Stimulated activated CD8-positive, alpha-beta memory T cell treated with anti-CD3 and anti-CD28 coated beads, Interleukin-15, amount 100 ng/mL, for 48 hours (primary cell): ENCODE results near the gene THUMPD1.
"Not testable (repeated sequence)": the region's sequence is repeated elsewhere in the genome, so short reads cannot be mapped to it uniquely, and the experiment has no call there.

ENCODE experiments used
- DNase-seq, 2 donors: peaks; one replicate each; pipeline ENCODE4 v3.0.0-alpha.2; 2020; ENCODE audit warnings: low read depth in 2 of 2

The THUMPD1 gene, protein sequence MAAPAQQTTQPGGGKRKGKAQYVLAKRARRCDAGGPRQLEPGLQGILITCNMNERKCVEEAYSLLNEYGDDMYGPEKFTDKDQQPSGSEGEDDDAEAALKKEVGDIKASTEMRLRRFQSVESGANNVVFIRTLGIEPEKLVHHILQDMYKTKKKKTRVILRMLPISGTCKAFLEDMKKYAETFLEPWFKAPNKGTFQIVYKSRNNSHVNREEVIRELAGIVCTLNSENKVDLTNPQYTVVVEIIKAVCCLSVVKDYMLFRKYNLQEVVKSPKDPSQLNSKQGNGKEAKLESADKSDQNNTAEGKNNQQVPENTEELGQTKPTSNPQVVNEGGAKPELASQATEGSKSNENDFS

DNA sequence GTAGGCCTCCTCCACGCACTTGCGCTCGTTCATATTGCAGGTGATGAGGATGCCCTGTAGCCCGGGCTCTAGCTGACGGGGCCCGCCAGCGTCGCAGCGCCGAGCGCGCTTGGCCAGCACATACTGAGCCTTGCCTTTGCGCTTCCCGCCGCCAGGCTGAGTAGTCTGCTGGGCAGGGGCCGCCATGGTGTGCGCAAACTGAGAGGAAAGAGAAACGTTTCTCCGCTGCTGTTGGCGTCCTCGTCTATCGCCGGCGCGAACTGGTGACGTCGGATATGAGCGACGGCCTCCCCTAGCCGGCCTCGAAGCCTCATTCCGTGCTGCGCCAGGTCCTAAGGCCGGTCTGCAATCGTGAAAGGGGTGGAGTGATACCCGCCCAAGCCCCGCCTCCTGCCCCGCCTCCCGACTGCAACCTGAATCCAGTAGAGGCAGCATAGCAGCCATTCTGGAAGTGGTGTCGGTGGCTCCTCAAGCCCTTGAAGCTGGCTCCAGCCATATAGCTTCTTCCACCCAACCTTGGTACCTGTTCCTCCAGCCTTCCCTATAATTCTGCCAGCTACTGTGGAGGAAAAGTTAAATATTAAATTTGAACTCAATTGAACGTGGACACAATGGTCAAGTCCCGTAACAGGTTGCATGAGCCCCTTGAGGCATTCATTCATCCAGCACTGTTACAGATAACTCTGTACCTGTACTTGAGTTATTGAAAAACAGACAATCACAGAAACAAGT, at the start of gene THUMPD1:
THUMPD1 (minus strand) TSS at position 265 of the 732 bp plus-strand sequence; CDS start at position 186, 79 bp downstream.
- DNase-seq = peak; percentile 94

DNA sequence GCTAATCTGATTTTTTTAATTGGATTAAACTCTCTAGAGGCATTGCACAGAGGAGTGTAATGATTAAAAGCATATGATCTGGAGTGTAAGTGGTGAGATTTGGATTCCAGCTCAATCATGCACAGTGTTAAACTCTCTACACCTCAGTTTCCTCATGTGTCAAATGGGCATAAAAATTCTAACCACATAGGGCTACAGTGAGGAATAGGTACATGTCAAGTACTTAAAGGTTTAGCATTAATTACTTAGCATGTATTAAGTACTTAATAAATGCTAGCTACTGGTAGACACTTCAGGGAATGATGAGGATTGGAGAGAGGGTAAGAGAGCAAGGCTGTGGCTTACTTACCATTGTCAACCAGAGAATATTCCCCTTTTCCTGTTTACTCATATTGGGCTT, 47.5 kb upstream of the THUMPD1 start:
- DNase-seq = no peak

DNA sequence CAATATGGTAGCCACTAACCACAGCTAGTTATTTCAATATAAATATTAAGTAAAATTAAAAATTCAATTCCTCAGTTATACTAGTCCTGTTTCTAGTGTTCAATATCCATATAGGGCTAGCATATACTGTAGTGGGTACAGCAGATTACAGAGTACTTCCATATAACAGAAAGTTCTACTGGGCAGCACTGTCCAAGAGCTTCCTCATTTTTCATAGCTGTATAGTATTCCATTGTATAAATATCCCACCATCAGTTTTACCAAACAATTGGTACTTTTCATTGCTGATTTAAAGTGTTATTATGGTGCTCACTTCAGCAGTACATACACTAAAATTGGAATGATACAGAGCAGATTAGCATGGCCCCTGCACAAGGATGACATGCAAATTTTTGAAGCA, 42.6 kb upstream of the THUMPD1 start:
- no peak for DNase-seq

DNA sequence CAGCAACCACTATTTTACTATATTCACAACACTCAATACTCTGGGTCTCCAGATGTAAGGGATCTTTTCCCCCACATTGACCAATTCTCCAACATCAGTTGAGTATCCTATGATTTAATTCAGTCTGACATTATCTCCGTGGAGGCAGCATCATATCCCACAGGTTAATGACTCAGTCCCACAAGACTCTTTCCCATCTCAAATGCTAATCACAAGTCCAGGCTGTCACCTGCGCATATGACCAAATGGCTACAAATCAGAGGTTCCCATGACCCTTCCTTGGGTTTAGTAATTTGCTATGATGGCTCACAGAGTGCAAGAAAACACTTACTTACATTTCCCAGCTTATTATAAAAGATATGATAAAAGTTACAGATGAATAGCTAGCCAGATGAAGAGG, 40.9 kb upstream of the THUMPD1 start:
- no peak for DNase-seq

DNA sequence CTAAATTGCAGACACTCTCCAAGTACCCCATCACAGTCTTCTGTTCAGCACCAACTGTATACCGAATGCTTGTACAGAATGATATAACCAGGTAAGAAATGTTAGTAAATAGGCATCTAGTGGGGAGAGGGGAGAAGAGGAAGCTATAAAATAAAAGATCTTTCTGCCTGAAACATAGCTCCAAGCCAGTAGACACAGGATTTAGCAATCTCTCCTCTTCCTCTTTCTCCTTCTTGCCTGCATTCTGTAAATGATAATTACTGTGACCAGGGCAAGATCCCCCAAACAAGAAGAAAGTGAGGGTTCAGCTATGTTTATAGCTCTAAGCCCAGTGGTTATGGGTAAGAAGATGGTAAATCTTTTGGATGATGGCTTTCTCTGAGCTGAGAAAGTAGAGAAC, 40.1 kb upstream of the THUMPD1 start:
- no peak for DNase-seq

DNA sequence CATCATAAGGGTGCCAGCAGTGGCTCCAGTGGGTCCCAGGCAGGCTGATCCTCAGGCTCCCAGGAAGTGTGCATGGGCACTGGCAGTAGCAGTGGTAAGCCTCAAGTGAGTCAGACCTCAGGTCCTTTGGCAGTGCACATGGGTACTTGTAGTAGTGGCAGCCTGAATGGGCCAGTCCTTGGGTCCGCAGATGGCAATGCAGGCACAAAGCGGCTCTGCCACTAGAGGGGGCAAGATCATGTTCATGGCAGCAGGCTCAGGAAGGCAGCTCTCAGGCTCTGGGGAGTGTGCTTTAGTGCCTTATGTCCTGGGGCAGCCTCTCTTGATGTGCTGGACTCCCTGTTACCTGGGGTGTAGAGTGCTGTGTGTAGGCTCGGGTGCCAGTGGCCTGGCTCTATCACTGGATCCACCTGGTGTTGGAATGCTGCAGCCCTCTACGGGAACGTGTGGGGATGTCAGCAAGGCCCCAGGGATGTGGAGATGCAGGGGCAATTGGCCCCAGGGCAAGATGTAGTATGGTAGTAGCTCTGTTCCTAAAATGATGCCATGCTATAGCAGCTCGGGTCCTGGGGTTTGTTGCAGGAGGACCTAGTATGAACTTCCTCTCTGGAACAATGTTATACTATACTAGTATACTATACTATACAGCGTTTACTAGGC, 33.2 kb upstream of the THUMPD1 start:
- DNase-seq = peak; percentile 26 to 40

DNA sequence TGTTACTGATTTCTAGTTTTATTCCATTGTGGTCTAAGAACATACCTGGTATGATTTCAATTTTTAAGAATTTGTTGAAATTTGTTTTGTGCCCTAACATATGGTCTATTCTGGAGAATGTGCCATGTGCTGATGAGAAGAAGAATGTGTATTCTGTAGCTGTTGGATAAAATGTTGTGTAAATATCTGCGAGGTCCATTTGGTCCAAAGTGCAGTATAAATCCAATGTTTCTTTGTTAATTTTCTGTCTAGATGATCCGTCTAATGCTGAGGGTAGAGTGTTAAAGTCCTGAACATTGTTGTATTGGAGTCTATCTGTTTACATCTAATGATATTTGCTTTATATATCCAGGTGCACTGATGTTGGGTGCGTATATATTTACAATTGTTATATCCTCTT, 32.1 kb upstream of the THUMPD1 start:
- no peak for DNase-seq

DNA sequence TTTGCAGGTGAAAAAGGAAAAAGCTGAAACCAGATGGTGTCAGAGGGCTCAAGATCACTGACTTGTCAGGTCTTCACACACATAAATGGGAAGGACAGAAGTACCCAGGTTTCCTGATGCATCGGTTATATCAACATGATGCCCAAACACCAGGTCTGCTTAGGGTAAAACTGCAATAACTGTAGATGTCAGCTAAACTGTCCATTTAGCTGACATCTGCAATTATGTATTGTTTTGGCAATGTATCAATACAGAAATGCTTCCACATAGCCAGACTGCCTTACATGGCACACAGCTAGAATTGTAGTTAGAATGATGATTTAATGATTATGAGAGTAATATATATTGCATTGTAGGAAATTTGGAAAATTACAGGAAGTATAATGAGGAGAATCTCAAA, 27.2 kb upstream of the THUMPD1 start:
- no peak for DNase-seq

DNA sequence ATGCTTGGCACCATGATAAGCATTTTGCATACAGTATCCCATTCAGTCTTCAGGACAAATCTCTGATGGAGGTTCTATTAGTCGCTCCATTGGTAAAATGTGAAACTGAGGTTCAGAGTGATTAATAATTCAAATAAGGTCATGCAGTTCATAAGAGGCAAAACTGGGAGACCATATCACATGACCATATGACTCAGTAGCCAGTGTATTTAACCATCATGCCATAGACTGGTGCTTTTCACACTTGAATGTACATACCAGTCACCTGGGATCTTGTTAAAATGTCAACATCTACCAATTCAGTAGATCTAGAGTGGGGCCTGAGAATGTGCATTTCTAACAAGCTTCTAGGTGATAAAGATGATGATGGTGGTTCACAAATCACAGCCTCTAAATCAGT, 26.5 kb upstream of the THUMPD1 start:
- DNase-seq = no peak

DNA sequence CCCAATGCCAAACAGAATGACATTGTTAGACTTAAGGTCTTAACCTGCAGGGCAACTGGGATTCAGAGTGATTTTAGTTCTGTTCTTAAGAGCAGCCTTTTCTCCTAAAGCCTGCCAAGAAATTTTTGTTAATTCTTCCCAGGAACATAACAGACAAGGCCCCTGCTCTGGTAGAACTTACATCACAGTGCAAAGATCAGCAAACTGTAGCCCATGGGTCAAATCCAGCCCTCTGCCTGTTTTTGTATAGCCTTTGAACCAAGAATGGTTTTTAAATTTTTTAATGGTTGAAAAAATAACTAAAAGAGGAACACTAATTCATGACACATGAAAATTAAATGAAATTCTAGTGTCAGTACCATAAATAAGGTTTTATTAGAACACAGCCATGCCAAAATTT, 26.0 kb upstream of the THUMPD1 start:
- no peak for DNase-seq

DNA sequence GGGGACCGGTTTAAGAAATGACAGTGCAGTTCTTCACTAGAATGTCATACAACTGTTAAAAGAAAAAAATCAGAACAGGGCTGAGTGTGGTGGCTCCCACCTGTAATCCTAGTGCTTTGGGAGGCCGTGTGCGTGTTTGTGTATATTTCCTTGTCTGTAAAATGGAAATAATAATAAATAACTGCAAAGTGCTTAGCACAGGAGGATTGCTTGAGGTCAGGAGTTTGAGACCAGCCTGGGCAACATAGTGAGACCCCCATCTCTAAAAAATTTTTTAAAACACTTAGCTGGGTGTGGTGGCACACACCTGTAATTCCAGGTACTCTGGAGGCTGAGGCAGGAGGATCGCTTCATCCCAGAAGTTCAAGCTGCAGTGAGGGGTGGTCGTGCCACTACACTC, 24.7 kb upstream of the THUMPD1 start:
- no peak for DNase-seq

DNA sequence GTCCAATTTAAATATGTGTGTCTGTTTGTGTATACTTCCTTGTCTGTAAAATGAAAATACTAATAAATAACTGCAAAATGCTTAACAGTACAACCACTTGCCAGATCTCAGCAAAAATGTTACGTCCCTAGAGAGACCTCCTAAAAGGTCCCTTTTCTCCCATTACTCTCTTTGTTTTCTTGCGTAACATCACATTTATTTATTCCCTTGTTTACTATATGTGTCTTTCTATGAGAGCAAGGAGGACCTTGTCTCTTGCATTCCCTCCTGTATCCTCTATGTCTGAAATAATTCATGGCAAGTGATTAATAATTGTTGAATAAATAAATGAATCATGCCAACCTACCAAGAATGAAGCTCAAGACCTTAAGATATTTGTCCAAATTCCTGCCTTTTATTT, 24.1 kb upstream of the THUMPD1 start:
- DNase-seq = no peak

DNA sequence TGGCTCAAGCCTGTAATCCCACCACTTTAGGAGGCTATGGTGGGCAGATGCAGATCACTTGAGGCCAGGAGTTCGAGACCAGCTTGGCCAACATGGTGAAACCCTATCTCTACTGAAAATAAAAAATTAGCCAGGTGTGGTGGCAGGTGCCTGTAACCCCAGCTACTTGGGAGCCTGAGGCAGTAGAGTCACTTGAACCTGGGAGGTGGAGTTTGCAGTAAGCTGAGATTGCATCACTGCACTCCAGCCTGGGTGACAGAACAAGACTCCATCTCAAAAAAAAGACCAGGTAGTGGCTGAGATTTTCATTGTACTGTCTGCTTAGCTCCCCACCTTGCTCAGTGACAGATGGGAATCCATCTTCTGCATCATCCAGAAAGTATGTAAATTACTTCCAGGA, 22.8 kb upstream of the THUMPD1 start:
- DNase-seq = not testable (repeated sequence)

DNA sequence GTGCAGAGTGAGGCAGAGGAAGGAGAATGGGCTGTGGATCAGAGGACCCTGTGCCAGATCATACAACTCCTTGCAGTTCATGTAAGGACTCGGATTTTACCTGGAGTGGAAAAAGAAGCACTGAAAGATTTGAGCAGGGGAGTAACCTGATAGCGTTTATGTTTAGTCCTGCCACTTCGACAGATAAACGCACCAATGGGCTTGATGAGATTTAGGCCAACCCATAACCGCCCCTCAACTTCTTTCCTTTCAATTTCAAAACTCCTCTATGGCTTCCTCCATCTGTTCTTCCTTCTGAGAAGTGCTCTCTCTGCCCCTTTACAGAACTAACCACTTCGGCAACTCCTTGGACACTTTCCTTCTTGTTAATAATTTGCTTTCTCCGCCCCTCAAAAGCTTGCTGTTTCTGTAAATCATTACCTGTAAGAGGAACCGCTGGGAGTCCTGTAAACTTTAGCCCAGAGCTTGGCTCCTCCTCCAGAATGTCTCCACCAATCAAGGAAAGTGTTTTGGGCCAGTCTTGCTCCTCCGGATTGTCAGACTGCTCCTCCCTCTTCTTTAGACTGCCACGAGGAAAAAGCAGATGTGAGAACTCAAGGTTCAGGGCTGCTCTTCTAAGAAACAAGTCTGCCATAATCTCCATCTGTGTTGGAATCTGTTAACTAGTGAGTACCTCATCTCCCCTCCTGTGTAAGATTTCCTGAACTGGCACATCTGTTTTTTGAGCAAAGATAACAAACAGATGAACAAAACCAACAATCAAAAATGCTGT, 22.0 kb upstream of the THUMPD1 start, which contains the start of gene ACSM3:
ACSM3 (plus strand) TSS at position 554 of the 772 bp plus-strand sequence. CDS start 6,021 bp downstream, outside the sequence.
- DNase-seq = peak in 1 of 2 donors; percentile 30

DNA sequence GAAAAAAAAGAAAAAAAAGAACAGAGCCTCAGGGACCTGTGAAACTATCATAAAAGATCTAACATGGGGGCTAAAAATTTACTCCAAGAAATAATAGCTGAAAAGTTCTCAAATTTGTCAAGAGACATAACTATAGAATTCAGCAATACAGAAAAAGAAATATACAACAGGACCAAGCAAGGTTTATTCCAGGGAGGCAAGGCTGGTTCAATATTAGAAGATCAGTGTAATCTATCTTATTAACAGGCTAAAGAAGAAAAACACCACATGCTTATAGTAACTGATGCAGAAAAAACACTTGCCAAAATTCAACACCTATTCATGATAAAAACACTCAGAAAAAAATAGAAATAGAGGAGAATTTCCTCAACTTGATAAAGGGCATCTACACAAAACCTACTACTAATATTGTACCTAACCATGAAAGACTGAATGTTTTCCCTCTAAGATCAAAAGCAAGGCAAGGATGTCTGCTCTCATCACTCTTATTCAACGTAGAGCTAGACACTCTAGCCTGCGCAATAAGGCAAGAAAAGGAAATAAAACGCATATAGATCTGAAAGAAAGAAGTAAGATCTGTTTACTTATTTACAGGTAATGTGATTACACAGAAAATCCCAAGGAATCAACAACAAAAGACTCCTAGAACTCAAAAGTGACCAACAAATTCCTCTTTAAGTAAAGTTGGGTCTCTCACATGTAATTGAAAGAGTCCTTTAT, 20.9 kb upstream of the THUMPD1 start:
- no peak for DNase-seq

DNA sequence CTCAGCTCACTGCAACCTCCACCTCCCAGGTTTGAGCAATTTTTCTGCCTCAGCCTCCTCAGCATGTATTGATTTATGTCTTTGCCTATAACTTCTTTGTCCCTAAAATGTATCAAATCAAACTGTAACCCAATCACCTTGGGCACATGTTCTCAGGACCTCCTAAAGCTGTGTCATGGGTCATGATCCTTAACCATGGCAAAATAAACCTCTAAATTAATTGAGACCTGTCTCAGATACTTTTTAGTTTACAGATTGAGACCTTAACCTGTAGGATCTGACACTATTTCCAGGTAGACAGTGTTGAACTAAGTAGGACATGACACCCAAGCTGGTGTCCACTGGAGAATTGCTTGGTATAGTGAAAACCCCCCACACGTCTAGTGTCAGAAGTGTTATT, 19.6 kb upstream of the THUMPD1 start:
- DNase-seq = no peak

DNA sequence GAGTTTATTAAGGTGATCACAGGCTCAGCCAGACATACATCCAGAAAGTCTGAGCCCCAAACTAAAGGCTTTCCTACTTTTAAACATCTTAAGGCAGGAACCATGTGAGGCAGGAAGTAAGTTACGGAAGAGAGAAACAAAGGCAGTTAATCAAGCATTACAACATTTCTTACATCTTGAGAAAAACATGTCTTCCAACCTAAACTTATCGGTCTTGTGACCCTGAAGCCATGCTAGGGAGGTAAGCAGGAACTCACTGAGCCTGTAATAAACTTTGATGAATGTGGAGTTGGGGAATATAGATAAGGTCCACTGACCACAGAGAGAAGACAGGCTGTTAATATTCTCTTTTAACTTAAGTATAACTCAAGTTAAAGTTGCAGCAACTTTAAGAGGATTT, 18.7 kb upstream of the THUMPD1 start:
- no peak for DNase-seq

DNA sequence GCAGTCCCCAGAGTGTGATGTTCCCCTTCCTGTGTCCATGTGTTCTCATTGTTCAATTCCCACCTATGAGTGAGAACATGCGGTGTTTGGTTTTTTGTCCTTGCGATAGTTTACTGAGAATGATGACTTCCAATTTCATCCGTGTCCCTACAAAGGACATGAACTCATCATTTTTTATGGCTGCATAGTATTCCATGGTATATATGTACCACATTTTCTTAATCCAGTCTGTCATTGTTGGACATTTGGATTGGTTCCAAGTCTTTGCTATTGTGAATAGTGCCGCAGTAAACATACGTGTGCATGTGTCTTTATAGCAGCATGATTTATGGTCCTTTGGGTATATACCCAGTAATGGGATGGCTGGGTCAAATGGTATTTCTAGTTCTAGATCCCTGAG, 14.2 kb upstream of the THUMPD1 start:
- not testable (repeated sequence) for DNase-seq

DNA sequence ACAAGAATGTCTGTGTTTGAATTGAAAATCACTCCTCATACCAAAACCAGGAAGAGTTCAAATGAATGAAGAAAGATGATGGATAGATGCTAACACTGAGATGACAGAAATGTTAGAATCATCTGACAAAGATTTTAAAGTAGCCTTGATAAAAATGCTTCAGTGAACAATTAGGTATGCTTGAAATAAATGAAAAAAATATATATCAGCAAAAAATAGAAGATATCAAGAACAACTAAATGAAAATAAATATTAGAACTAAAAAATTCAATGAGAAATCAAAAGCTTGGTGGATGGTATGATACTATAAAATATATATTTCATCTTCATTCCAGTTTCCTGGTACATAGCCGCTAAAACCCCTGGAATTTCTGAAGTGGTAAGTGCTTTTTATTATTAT, 13.6 kb upstream of the THUMPD1 start:
- no peak for DNase-seq

DNA sequence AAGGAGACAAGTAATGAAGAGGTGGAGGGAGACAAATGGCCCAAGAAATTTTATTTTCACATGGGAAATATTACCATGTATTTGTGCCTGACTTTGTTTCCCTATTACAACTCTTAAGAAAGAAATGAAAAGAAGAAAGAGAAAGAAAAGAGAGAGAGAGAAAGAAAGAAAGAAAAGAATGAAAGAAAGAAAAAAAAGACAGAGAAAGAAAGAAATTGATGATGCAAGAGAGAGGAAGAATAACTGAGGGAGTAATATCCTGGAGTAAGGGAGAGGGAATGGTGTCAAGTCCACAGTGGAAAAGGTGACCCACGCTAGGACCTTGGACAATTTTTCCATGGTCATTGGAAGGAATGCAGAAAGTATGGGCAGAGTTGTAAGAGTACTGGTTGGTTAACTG, 12.1 kb upstream of the THUMPD1 start:
- no peak for DNase-seq

DNA sequence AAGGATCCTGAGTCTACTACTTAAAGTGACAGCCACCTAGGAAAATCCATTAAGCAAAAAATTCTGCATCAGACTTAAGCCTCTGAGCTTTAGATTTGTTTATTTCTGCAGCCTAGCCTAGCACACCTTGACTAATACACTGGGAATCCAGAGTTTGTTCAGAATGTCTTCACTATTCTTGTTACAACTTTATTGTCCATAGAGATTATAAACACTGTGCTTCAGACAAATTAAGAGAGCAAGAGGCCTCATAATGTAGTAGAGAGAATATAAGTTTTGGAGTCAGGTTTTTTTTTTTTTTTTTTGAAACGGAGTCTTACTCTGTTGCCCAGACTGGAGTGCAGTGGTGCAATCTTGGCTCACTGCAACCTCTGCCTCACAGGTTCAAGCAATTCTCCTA, 8.9 kb upstream of the THUMPD1 start:
- DNase-seq = no peak
